HG03196 (cell line): ENCODE data around the gene BPGM.
"Not testable (repeated sequence)": the region's sequence is repeated elsewhere in the genome, so short reads cannot be mapped to it uniquely, and the experiment has no call there.

Source experiments
- ATAC-seq: cut with Tn5 transposase; IDR thresholded peaks from one replicate; pipeline ENCODE4 v1.9.1; 2021; ENCODE audit not compliant: unreplicated experiment

BPGM gene

DNA sequence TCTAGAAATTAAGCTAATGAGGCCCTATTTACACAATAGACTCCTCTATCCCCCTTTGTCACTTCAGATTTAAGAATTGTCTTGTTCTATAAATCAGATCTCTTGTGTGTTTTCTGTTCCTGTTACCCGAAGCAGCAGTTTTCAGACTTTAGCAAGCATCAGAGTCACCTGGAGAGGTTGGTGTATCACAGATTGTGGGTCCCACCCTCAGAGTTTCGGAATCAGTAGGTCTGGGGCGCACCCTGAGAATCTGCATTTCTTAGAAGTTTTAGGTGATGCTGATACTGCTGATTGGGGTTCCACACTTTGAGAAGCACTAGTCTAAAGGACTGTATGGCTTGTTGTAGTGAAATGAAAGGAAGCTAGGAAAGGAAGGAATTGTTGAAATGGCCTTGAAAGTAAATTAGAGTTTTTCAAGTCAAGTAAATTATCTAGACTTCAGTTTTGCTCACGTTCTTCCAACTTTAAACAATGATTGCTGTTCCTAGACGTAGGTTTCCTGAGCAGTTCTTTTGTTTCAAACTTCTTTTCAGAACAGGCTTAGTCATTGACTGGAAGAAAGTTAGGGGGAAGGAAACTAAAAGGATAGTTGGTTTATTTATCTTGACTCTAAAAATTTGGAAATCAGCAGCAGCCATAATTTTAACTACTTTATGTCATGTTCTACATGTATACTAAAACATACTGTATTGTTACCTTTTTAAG, 15.7 kb downstream of the BPGM start:
- ATAC-seq, result no peak

DNA sequence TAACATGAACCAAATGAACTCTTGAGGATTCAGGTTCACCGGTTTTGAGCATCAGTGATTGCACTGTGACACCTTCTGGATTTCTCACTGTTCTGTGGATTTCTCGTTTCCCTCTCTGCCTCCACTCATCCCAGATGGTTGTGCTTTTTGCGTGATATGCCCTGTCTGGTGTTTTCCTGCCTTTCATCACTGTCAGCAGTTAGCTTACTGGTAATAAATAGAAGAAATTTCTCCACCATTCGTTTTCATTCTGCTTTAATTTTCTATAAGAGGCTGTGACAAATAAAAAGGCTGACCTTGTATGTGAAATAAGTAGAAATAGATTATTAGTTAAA, 16.2 kb downstream of the BPGM start:
- ATAC-seq, result no peak

DNA sequence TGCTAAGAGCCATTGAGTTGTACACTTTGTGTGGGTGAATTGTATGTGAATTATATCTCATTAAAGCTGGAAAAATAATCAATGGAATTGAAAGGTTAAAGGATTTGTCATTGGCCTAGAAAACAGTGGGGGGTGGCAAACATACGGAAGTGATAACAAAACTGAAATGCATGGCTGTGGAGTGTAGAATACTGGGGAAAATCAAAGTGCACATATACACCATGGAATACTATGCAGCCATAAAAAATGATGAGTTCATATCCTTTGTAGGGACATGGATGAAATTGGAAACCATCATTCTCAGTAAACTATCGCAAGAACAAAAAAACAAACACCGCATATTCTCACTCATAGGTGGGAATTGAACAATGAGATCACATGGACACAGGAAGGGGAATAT, 18.4 kb downstream of the BPGM start:
- not testable (repeated sequence) for ATAC-seq

DNA sequence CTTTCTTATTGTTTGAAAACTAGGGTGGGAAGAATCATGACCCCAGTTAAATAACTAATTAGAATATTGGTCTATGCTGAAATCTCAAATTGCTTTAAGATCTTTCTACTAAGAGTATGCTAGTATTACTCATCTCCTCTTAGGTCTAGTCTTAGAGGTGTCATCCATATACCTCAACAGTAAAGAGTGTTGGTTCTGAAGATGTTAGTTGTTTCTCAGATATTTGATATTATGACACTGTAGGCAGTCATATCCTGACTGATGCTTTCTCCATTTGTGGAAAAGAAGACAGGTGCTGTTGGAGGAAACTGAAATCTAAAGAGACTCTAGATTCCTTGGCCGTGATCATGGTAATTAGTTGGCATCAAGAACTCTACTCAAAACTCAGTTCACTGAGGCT, 21.2 kb downstream of the BPGM start:
- no peak for ATAC-seq

DNA sequence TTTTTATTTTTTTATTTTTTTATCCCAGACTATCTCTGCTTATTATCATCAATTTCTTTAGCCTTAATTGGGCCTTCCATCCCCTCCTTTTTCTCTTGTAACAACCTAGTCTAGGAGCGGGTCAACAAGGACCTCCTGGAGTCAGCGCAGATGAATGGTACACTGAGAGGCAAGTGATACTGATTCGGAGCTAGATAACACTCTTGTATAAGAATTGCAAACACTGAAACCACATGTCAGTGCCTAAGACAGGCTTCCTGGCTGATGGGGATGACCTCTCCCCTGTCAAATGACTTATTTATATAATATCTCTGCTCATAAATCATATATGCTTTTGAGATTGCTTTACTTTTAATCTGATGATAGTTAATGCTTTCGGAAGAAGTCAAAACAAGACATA, 22.7 kb downstream of the BPGM start:
- no peak for ATAC-seq

DNA sequence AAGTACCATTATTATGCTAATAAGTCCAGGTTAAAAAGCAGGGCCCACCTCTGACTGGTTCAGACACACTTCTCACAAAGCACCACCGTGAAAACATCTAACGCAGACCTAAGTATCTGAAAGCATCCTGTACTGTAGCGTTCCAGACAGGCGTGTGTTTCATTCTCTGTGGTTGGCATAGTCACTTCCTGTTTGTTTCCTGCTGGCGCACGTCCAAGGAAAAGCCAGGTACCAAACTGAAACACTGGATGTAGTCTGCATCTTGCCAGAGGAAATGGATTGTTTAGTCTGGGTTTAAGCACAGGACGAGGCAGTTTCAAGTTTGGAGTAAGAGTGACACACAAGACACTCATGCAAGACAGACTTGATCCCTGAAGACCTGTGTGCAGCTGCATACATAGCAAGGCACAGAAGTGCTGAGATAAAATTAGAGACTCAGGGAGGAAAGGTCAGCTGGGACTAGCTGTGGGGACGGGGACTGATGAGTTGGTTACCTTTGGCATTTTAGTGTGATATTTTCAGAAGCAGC, 23.3 kb downstream of the BPGM start:
- peak; percentile 69 for ATAC-seq

DNA sequence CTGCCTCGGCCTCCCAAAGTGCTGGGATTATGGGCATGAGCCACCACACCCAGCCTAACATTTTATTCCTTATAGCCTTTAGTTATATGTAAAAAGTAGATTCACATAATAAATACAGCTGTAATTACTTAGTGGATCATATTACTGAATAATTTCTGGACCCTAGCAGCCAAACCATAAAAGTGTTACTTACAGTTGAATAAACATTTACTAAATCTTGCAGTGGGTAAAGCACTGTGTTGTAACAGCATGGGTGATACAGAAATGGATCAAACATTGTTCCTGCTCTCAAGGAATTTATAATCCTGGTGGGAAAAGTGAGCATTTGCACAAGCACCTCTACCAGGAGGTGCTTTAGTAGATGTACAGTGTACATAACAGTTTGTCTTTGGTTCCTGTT, 25.0 kb downstream of the BPGM start:
- no peak for ATAC-seq

DNA sequence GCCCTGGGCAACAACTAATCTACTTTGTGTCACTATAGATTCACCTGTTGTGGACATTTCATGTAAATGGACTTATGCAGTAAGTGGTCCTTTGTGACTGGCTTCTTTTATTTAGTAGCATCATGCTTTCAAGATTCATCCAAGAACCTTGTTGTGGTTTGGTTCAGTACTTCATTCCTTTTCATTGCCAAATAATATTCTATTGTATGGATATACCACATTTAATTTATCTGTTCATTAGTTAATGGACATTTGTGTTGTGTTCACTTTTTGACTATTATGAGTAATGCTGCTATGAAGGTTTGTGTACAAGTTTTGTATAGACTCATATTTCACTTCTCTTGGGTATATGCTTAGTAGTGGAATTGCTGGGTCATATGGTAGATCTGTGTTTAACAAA, 27.8 kb downstream of the BPGM start:
- no peak for ATAC-seq

DNA sequence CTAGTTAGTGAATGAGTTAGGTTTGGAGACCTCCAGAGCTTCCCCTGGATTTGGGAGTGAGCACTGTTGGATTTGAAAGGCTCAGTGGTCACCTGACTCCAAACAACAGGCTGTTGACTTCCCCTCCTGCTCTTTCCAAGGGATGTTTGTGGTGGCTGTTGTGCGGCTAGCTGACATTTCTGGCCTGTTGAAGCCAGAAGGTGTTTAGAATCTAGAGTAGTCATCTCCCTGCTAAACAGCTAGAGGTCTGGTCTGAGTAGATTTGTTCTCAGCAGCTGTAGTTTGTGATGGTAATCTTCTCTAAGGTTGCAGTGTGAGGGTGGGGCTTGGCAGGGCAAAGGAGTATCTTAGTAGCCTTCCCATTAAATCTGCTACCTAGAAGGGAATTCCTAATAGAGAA, 30.1 kb downstream of the BPGM start:
- no peak for ATAC-seq

DNA sequence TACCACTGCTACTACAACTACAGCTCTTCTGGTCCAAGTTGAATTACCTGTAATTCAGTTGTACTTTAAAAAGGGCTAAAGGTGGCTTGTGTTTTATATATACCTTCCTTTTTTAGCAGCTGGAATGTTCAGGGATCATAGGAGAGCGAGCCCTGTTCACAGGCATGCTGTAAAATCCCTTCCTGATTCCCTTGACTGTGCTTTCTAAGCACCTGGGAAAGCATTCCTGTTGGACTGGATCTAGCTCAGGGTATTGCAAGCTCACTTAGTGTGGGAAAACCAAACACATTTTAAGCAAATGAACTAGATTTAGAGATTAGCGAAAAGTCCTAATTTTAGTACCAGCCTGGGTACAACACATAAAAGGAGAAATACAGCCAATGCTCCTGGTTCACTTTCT, 31.5 kb downstream of the BPGM start:
- ATAC-seq, result no peak

DNA sequence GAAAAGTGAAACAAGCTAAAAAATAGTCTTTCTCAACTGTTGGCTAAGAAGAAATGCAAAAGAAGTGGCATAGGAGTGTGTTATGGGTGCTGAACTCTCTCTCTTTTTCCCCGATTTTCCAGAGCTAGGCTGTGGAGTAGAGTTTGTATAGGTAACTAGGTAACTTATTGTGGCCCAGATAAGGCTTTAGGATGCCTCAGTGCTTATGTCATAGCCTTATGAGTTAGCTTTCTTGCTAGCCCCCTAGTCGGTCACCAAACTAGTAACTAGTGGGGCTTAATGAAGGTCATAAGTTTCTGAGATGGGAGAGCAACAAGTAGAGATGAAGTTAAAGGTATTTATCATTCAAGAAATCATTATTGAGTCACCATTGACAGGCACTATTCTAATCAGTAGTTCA, 32.4 kb downstream of the BPGM start:
- ATAC-seq, result no peak

DNA sequence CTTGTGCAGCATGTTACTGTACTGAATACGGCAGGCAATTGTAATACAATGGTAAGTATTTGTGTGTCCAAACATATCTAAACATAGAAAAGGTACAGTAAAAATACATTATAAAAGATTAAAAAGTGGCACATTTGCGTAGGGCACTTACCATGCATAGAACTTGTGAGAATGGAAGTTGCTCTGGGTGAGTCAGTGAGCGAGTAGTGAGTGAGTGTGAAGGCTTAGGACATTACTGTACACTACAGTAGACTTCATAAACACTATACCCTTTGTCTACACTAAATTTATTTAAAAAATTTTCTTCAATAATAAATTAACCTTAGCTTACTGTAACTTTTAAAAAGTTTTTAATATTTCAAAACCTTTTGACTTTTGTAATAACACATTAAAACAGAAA, 37.5 kb downstream of the BPGM start:
- ATAC-seq, result no peak

DNA sequence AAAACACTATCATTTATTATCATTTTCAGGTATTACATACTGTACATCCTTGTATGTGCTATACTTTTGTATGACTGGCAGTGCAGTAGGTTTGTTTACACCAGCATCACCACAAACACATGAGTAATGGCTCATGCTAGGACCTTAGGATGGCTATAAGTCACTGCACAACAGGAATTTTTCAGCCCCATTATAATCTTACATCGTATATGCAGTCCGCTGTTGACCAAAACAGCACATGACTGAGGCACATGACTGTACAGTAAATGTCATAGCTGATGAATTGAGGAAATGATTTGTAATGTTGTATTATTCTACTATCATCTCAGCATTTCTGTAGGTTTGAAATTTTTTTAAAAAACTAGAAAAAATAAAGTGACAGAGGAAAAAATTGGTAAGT, 38.6 kb downstream of the BPGM start:
- no peak for ATAC-seq

DNA sequence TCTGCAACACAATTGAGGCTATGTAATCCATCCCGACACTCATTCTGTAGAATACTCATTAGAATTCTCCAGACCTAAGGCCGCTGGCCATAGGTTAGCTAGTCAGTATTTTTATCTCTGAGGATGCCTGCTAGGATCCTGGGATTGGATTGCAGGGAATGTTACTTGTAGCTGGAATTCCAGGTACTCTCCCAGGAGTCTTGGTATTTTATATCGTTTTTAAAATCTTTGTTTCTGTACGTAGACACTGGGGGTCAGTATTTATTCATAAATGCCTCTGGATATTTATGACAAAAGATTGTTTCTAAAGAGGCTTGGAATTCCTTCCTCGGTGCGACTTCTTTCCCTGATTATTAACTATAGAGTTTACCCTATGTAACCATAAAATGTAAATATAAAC, 40.1 kb downstream of the BPGM start:
- no peak for ATAC-seq

DNA sequence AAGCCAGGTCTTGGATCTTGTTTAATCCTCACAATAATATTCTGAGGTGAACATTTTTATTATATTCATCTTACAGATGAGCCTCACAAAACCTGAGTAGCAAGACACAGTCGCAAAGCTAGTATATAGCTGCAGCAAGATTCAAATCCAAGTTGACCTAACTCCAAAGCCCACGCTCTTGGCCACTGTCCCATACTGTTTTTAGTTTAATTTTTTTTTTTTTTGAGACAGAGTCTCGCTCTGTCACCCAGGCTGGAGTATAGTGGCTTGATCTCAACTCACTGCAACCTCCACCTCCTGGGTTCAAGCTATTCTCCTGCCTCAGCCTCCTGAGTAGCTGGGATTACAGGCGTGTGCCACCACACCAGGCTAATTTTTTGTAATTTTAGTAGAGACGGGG, 42.9 kb downstream of the BPGM start:
- ATAC-seq, result not testable (repeated sequence)

DNA sequence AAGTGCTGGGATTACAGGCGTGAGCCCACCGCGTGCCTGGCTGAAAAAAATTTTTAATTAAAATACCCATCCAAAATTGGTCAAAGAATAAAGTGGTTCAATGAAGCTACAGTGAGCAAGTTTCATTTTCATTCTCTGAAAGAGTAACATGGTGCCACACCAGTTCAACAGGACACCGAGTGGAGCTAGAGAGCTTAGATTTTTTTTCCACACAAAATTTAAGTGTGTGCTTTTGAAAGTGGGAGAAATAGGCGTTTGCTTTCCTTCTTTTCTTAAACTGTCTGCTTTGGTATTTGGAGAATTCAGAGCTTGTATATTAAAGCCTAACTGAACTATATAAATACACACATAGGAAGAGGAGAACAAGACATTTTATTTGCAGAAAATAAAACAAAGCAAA, 43.4 kb downstream of the BPGM start:
- ATAC-seq, result no peak

DNA sequence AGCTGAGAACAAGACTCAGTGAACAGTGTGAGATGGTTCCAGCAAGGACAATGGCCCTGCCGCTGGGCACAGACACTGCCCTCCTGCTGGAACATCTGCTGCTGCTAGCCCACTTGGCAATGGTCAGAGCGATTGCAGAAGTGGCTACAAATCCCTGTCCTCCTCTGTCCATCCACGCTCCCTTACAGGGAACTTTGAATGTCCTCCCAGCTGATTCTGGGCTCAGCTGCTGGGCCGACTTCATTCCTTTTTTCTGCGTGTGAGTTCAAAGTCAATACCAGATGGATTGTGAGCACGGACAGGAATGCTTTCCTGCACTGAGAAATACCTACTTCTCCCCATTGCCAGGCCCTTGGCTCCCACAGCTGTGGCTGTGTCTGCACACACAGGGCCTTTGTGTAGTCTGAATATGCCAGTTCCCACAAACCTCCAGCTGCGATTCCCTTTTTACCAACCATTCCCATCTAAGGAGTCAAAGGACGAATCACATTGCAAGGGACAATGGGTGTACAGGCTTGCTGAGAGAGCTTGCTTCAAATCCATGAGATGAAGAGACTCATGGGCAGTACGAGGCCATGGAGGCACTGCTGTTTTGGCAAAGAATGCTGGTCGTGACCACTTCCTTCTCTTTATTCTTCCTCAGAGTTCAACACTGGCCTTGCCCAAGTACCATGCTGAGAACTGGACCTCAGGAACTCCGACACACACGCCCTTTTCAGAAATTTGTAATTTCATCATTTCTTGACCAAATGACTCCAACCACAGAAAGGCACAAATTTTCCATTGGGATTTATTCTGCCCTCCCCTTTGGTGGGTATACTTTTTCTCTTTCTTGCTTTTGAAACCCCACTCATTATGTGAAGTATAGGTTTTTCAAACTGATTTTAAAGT, 44.2 kb downstream of the BPGM start:
- ATAC-seq, result no peak

DNA sequence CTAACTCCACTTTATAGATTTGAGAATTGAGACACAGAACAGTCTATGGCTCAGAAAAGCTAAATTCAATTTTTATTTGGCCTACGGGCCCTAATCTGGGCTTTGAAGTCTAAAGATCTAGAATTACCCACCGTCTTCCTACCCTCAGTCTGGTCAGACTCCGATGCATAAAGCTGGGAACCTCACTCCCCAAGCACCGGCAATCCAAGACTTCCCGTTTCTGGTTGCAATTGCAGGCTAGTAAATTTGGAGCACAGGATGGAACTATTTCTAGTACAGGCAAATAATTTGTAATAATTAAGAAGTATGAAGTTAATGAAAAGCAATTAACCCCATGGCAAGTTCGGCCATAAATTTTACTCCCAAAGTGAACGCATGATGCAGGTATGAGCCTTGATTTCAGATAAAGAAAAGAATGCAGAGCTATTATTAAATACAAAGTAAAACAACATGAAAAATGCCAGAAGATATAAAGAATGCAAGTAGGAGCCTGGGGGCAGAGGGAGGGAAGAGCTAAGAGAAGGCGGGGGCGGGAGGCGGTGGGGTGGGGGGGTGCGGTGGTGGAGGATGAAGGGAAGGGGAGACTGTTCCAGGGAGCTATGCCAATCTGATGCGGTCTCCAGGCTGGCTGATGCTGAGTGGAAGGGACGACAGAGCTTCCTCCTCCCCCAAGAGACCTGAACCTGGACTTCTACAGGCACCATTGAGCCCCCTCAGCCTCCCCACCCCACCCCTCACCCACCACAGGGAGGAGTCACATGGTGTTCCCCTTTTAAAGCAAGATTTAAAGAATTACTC, 45.1 kb downstream of the BPGM start:
- ATAC-seq, result no peak

DNA sequence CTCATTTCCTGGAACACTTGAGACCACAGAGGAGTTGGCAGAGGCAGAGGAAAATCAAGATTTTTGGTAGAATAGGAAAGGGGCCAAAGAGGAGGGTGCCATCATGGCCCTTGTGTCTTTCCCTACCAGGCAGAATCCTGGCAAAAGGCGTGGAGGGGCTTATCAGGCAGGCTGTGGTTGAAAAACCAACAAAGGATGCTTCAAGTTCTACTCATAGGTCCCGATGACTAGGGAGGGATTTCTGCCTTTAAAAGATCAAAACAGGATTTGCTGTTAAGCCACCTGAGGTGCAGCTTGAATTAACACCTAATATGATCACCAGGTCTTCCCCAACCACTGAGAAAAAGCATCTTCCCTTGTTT, 45.7 kb downstream of the BPGM start:
- ATAC-seq, result no peak

DNA sequence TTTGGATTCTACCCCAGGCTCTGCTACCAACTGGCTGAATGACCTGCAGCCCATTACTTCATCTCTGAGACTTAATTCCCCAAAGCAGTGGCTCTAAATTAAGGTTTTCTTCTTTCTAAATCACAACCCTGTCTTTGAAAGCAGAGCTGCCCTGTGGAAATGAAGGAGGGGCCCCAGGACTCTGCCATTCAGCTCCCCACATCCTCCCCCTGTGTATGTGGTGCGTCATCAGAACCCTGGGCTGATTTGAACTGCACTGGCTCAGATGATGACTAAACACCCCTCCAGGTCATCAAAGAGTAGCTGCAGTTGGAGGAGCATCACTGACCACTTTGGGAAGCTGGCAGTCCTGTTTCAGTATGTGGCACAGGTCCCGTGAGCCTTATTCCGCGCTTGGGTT, 46.6 kb downstream of the BPGM start:
- no peak for ATAC-seq

DNA sequence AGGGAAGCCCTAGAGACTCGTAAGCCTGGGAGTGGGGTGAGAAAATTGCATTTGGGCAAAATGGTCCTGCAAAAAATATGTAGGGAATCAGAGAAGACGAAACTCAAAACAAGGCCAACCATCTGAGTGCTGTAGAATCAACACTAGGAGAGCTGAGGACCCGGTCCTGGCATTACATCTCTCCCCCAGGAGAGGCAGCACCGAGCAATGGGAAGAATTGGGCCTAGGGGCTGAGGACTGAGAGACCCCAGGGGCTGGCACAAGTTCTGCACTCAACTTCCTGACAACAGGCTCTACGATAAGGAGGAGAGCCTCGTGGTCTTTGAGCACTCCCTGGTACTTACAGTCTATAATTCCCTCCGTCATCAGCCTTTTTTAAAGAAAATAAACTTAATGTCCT, 47.6 kb downstream of the BPGM start:
- ATAC-seq, result no peak

DNA sequence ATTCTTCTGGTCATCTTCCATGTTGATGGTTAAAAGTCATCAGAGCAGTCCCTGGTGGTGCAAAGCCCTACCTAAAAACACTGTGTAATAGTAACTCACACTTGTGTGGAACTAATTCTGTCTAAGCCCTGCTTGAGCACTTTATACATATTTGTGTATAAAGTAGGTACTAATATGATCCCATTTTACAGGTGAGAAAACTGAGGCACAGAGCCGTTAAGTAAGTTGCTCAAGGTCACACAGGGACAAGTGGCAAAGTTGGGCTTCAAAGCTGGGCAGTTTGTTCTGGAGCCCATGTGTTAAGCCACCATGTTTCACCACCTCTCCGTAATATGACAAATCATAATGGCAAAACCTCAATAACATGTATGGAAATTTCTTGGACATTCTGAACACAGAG, 48.1 kb downstream of the BPGM start:
- ATAC-seq, result no peak
